ENCODE measurements around the gene COQ10B. TPM values are rescaled to one million over a fixed set of nuclear protein-coding genes. Genes with fewer than 3 reads are reported as not detected.
A peak's percentile ranks its signal among the peaks of the same experiment; 100 is the strongest.

COQ10B gene
- total RNA-seq, 6 experiments from 2014 or later, result 36.0 to 42.4 (median 39.4) TPM

DNA sequence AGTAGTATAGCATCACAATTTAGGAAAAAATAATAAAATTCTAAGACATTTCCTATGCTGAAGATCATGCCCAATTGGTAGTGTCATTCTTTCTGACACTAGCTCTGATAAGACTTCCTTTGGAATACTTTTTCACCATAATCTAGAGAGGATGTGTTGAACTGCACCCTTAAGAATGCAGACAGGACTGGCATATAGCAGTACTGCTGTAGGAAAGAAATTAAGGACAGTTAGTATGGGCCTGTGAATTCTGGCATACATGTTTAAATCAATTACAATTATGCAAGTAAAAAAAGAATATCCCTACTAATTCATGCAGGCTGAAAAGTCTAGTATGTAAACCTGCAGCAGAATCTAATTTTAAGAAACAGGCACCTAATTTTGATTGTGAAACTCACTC lies 33.9 kb upstream of the COQ10B start:
- TF ChIP-seq, protein P1, sequence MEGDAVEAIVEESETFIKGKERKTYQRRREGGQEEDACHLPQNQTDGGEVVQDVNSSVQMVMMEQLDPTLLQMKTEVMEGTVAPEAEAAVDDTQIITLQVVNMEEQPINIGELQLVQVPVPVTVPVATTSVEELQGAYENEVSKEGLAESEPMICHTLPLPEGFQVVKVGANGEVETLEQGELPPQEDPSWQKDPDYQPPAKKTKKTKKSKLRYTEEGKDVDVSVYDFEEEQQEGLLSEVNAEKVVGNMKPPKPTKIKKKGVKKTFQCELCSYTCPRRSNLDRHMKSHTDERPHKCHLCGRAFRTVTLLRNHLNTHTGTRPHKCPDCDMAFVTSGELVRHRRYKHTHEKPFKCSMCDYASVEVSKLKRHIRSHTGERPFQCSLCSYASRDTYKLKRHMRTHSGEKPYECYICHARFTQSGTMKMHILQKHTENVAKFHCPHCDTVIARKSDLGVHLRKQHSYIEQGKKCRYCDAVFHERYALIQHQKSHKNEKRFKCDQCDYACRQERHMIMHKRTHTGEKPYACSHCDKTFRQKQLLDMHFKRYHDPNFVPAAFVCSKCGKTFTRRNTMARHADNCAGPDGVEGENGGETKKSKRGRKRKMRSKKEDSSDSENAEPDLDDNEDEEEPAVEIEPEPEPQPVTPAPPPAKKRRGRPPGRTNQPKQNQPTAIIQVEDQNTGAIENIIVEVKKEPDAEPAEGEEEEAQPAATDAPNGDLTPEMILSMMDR (IDR thresholded peaks at IDR 0.05), result no peak
- Mint-ChIP-seq H3K27ac (no peak overlapping the region), H3K27me3 (ENCODE audit: insufficient read depth) (no peaks in the 10 kb centered on the region; the same call in 1 of the 2 replicates), H3K9me3 (no peaks in the 10 kb centered on the region), H3K36me3 (ENCODE audit: low read depth) (peaks cover 25% of the 10 kb centered on the region), H3K4me1 (ENCODE audit: low read depth) (peaks cover 17% of the 10 kb centered on the region), H3K4me3 (no peak overlapping the region)
- DNase-seq, result no peak

DNA sequence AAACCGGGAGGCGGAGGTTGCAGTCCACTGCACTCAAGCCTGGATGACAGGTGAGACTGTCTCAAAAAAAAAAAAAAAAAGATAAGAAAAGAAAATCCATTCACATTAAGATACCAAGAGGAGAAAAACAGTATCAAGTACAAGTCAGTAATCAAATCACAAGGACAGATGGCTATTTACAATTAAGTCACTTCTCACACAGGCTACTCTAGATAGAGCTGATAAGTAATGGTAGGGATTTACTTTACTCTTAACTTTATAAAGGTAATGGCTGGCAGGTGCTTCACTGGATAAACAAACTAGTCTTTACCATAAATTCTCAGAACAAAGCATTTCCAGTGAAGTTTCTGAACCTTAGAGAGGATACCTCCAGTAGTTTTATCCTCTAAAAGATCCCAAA lies 30.0 kb upstream of the COQ10B start:
- H3K9me3 Mint-ChIP-seq, result no peaks in the 10 kb centered on the region
- H3K4me3 Mint-ChIP-seq, result no peak overlapping the region
- TF ChIP-seq, protein P1 (IDR thresholded peaks at IDR 0.05), result no peak
- no peak overlapping the region for H3K27ac Mint-ChIP-seq
- no peaks in the 10 kb centered on the region for H3K27me3 Mint-ChIP-seq (ENCODE audit: insufficient read depth)
- H3K4me1 Mint-ChIP-seq (ENCODE audit: low read depth), result peaks cover 34% of the 10 kb centered on the region
- no peak for DNase-seq
- peaks cover 6% of the 10 kb centered on the region; the same call in 1 of the 2 replicates for H3K36me3 Mint-ChIP-seq (ENCODE audit: low read depth)

DNA sequence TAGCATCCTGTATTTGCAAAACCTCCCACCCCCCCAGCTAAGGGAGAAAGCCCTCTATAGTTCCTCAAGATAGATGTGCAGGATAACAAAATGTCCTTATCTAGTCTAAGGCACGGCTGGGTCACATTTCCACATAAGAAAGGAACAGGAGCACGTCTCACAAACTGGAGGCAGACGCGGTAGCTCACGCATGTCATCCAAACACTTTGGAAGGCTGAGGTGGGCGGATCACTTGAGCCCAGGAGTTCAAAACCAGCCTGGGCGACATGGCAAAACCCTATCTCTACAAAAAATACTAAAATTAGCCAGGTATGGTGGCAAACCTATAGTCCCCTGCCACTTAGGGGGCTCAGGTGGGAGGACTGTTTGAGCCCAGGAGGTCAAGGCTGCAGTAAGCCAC lies 27.8 kb upstream of the COQ10B start:
- Mint-ChIP-seq H3K4me3 (no peak overlapping the region), H3K36me3 (ENCODE audit: low read depth) (peaks cover 6% of the 10 kb centered on the region; the same call in 1 of the 2 replicates), H3K9me3 (no peaks in the 10 kb centered on the region), H3K27me3 (ENCODE audit: insufficient read depth) (no peaks in the 10 kb centered on the region), H3K4me1 (ENCODE audit: low read depth) (peaks cover 54% of the 10 kb centered on the region), H3K27ac (no peak overlapping the region)
- no peak for DNase-seq
- TF ChIP-seq, protein P1 (IDR thresholded peaks at IDR 0.05), result no peak

DNA sequence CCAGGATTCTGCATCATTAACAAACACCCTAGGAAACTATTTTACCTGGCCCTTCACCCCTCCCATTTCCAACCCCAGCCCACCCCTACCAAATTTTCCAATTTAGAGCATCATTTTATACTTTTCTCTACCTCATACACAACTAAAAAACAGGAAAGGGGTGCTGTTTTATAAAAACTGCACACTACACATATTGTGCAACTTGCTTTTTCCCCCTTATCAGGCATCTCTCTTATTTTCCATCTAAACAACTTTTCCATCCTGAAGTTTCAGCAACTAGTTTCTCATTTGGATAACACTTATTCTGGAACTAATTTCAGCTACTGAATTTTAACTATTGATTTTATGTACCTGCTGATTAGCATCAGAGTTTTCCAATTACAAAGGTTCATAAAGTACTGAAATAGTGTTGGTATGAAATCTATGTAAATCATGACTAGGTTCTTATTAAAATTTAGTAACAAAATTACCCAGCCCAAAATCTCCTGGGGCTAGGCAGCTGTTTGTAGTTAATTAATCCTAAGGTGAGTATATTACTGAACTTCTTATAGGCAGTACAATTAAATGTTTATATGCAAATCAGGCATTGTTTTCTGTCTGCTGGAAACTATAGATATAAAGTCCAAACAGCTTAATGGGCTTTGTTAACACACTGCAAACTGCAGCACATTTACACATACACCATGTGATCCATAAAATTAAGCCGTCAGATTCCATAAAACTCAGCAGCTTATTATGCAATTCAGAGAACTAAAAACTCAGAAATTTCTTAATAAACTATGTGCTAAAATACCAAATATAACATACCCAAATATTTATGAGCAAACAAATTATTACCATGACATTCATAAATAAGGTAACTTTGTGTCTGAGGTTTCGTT lies 26.4 kb upstream of the COQ10B start:
- H3K27ac Mint-ChIP-seq, result no peak overlapping the region
- no peaks in the 10 kb centered on the region for H3K9me3 Mint-ChIP-seq
- H3K4me1 Mint-ChIP-seq (ENCODE audit: low read depth), result peaks cover 68% of the 10 kb centered on the region
- H3K36me3 Mint-ChIP-seq (ENCODE audit: low read depth), result peaks cover 9% of the 10 kb centered on the region; the same call in 1 of the 2 replicates
- DNase-seq, result no peak
- no peaks in the 10 kb centered on the region for H3K27me3 Mint-ChIP-seq (ENCODE audit: insufficient read depth)
- TF ChIP-seq, protein P1 (IDR thresholded peaks at IDR 0.05), result no peak
- peak overlapping the region; percentile 10; the same call in 1 of the 2 replicates for H3K4me3 Mint-ChIP-seq

DNA sequence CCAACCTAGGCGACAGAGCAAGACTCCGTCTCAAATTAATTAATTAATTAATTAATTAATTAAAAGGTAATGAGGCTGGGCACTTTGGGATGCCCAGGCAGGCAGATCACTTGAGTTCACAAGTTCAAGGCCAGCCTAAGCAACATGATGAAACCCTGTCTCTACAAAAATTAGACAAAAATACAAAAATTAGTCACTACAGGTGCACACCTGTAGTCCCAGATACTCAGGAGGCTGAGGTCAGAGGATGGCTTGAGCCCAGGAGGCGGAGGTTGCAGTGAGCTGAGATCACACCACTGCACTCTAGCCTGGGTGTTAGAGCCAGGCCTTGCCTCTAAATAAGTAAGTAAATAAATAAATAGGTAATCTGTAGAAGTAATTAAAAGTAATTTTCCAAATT lies 25.4 kb upstream of the COQ10B start:
- H3K4me1 Mint-ChIP-seq (ENCODE audit: low read depth), result peaks cover 78% of the 10 kb centered on the region
- no peaks in the 10 kb centered on the region for H3K9me3 Mint-ChIP-seq
- no peaks in the 10 kb centered on the region for H3K27me3 Mint-ChIP-seq (ENCODE audit: insufficient read depth)
- peaks cover 11% of the 10 kb centered on the region; the same call in 1 of the 2 replicates for H3K36me3 Mint-ChIP-seq (ENCODE audit: low read depth)
- H3K27ac Mint-ChIP-seq, result no peak overlapping the region
- H3K4me3 Mint-ChIP-seq, result no peak overlapping the region
- no peak for DNase-seq
- TF ChIP-seq, protein P1 (IDR thresholded peaks at IDR 0.05), result no peak
